ENCODE results near the gene EIF4G3. TPM values are rescaled to one million over a fixed set of nuclear protein-coding genes. Genes with fewer than 3 reads are reported as not detected.

The EIF4G3 gene
- total and polyA plus RNA-seq, 2 donors (not counting 3 experiments of a cell fraction or from before 2014, with no cell fraction given) = 40.7 to 78.5 TPM

DNA sequence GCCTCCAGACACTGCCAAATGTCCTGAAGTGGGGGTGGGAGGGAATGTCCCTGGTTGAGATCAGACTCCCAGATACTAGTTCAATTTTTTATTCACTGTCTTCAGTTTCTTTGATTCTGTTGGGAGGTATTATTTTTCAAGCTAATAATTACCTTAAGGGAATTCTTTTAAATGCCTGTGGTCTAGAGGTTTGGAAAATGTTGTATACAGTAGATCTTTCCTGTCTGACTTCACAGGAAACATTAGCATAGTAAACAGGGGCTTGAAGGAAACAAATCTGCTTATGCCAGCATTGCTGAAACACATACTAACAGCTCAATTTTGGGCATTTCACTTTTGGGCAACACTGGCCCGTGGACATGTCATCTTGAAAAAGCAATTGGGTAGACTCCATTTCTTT, 305.3 kb downstream of the EIF4G3 start:
- Histone ChIP-seq H3K9me1 (replicated peaks; ENCODE audit: control insufficient read depth, extremely low read depth, insufficient read depth, low read length) (no peaks in the 10 kb centered on the region), H3K4me2 (ENCODE audit: insufficient read depth, low read length) (no peak overlapping the region), H2AFZ (ENCODE audit: low read depth, low read length) (no peak overlapping the region), H4K20me1 (replicated peaks; ENCODE audit: control insufficient read depth, extremely low read depth, insufficient read depth, low read length) (no peaks in the 10 kb centered on the region), H3K79me2 (ENCODE audit: control insufficient read depth, insufficient read depth, low read length) (no peaks in the 10 kb centered on the region), H3K36me3 (ENCODE audit: control insufficient read depth in 2 of 2, extremely low read depth in 1 of 2, insufficient read depth in 2 of 2, low read length in 2 of 2) (no peaks in the 10 kb centered on the region), H3K4me1 (ENCODE audit: control insufficient read depth, extremely low read depth, insufficient read depth, low read length) (no peaks in the 10 kb centered on the region), H3K27me3 (ENCODE audit: control insufficient read depth in 2 of 2, insufficient read depth in 2 of 2, low read length in 2 of 2) (no peaks in the 10 kb centered on the region), H3K9me3 (replicated peaks; ENCODE audit: control insufficient read depth, insufficient read depth, low read length) (no peaks in the 10 kb centered on the region), H3K4me3 (replicated peaks in 1 of 3; ENCODE audit: insufficient read depth in 1 of 3, low read depth in 1 of 3, low read length in 3 of 3) (no peak overlapping the region), H3K27ac (ENCODE audit: insufficient read depth, low read depth, low read length) (no peak overlapping the region), H3K9ac (replicated peaks; ENCODE audit: extremely low read depth, insufficient read depth, low read length) (no peak overlapping the region)
- intact Hi-C loops (cut with micrococcal nuclease) (no loop called here), dilution Hi-C loops (cut with MboI; ENCODE audit: extremely low pct_ligation_motif_present, low sequenced_read_pairs) (no loop called here)
- ChIA-PET POLR2A (no interaction called here), CTCF (interaction anchor here (0.6 to 1.9 kb wide), 5 partner anchors 9 to 338 kb away, joined by 3 to 7 read pairs (median 4); no protein-coding TSS in a partner anchor)
- DNase-seq (ENCODE audit: low read depth, low spot score) (peak; percentile 6), FAIRE-seq (no peak)
- no TSS peak for BruUV-seq (replicated peaks)
- TF ChIP-seq MYC (IDR thresholded peaks at IDR 0.05; ENCODE audit: low read depth, low read length) (no peak), POLR2AphosphoS5 (IDR thresholded peaks at IDR 0.05; ENCODE audit: insufficient read depth, low read depth, low read length) (no peak), FOS (IDR thresholded peaks at IDR 0.05; ENCODE audit: borderline replicate concordance, insufficient read depth, low read length) (no peak), JUN (IDR thresholded peaks at IDR 0.05; ENCODE audit: borderline replicate concordance, insufficient read depth, insufficient read length, low read depth) (no peak), POLR2A (IDR thresholded peaks at IDR 0.05; ENCODE audit: low read depth, low read length) (no peak), CTCF (IDR thresholded peaks at IDR 0.05; ENCODE audit: extremely low read depth in 1 of 2, insufficient read depth in 1 of 2, low read depth in 1 of 2, low read length in 2 of 2) (no peak), GATA2 (IDR thresholded peaks at IDR 0.05; ENCODE audit: insufficient read depth, insufficient read length, low read depth, low read length) (no peak), EZH2 (IDR thresholded peaks at IDR 0.05; ENCODE audit: borderline replicate concordance, low read depth, low read length, severe bottlenecking) (no peak)
- TF ChIP-seq, protein P1, sequence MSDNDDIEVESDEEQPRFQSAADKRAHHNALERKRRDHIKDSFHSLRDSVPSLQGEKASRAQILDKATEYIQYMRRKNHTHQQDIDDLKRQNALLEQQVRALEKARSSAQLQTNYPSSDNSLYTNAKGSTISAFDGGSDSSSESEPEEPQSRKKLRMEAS (IDR thresholded peaks at IDR 0.05; ENCODE audit: insufficient read depth, insufficient read length) = no peak

All from endothelial cell of umbilical vein (primary cell).